Type B pancreatic cell (in vitro differentiated cells): ENCODE data around the gene OPN5. TPM values are rescaled to one million over a fixed set of nuclear protein-coding genes. Genes with fewer than 3 reads are reported as not detected.

Experiments
- DNase-seq: peaks from one replicate; pipeline ENCODE4 v3.0.0; 2021; ENCODE audit warnings: mixed read lengths; ENCODE audit not compliant: unreplicated experiment; ENCODE audit errors: extremely low spot score
- H3K27ac Mint-ChIP-seq: 2 replicates; pipeline ENCODE4 v1.8.0; 2021; ENCODE audit warnings: mild to moderate bottlenecking, mixed read lengths
- H3K27me3 Mint-ChIP-seq: 2 replicates; pipeline ENCODE4 v1.8.0; 2021; ENCODE audit warnings: mixed read lengths
- H3K36me3 Mint-ChIP-seq: 2 replicates; pipeline ENCODE4 v1.8.0; 2021; ENCODE audit warnings: mixed read lengths
- H3K4me1 Mint-ChIP-seq: one replicate; pipeline ENCODE4 v1.8.0; 2021; ENCODE audit warnings: mixed read lengths; ENCODE audit not compliant: unreplicated experiment
- H3K4me3 Mint-ChIP-seq: 2 replicates; pipeline ENCODE4 v1.8.0; 2021; ENCODE audit warnings: mild to moderate bottlenecking, mixed read lengths
- H3K9me3 Mint-ChIP-seq: 2 replicates; pipeline ENCODE4 v1.8.0; 2021; ENCODE audit warnings: mixed read lengths
- CTCF ChIP-seq: fragments of 200-600 bp; sonication (generic); conservative IDR thresholded peaks from 2 replicates; pipeline ENCODE4 v1.5.0; 2021; ENCODE audit warnings: antibody characterized with exemption, mild to moderate bottlenecking
- total RNA-seq: library from RNA; stranded (reverse); gene quantifications from 2 replicates; pipeline ENCODE4 v1.2.1, GENCODE V29; 2021; ENCODE audit warnings: low replicate concordance

Gene OPN5
- total RNA-seq, 1 donor from 2014 or later = 4.6 TPM

DNA sequence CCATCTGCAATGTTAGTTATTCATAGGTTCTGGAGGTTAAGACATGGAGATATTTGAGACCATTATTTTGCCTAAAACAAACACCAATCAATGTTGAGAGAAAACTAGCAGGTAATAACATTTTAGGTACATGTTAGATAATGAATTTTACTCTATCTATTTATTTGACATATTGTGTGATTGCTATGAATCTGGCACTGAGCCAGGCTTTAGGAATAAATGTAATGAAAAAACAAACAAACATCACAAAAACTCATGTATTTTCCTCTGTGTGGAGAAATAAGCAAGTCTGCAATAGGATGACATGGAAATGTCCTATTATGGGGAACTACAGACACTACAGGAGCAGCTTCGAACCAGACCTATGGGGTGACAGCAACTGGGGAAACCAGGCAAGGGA is 57.8 kb downstream of the OPN5 start:
- Mint-ChIP-seq H3K27me3 (no peaks in the 10 kb centered on the region), H3K9me3 (no peaks in the 10 kb centered on the region), H3K27ac (no peak overlapping the region), H3K4me1 (no peaks in the 10 kb centered on the region), H3K36me3 (no peaks in the 10 kb centered on the region), H3K4me3 (no peak overlapping the region)
- no peak for DNase-seq
- TF ChIP-seq CTCF = no peak

DNA sequence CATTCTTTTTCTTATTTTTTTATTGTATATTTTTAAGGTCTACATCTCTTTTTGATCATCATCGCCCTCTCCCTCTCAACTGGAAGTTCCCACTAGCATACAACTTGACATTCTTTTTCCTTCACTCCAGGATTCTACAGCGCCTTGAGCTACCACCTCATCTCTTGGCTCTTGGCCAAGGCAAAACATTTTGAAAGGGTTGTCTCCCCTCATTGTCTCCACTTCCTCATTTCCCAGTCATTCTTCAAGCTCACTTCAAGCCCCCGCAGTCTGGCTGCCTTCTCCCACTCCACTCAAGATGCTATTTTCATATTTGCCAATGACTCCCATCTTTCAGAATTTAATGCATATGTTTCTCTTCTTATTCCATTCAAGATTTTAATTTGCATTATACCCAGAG is 63.0 kb downstream of the OPN5 start:
- no peak overlapping the region for H3K27ac Mint-ChIP-seq
- H3K27me3 Mint-ChIP-seq = peaks cover 3% of the 10 kb centered on the region
- no peak for DNase-seq
- H3K36me3 Mint-ChIP-seq = no peaks in the 10 kb centered on the region
- no peaks in the 10 kb centered on the region for H3K4me1 Mint-ChIP-seq
- H3K4me3 Mint-ChIP-seq = no peak overlapping the region
- no peaks in the 10 kb centered on the region for H3K9me3 Mint-ChIP-seq
- TF ChIP-seq CTCF = no peak

DNA sequence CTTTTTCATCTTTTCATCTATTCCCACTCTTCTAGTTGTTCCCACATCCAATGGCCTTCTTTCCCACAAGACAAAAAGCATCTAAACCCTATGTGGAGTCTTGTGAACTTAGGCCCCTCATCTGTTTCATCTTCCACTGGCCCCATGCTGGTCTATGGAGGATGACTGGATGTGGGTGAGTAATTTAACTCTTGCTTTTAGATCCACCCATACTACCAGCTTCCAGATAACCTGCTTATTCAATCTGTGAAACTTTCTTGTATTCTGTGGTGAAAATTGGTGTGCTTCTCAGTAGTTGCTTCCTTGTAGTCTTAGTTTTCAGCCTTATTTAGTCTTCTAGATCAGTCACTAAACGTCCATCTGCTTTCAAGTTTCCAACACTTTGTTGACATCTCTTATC is 64.9 kb downstream of the OPN5 start:
- no peaks in the 10 kb centered on the region for H3K9me3 Mint-ChIP-seq
- no peaks in the 10 kb centered on the region for H3K36me3 Mint-ChIP-seq
- H3K4me1 Mint-ChIP-seq = no peaks in the 10 kb centered on the region
- H3K27ac Mint-ChIP-seq = no peak overlapping the region
- peaks cover 3% of the 10 kb centered on the region for H3K27me3 Mint-ChIP-seq
- DNase-seq = no peak
- H3K4me3 Mint-ChIP-seq = no peak overlapping the region
- TF ChIP-seq CTCF = no peak

GRCh38 chr6:47851091-47851490 is 69.3 kb downstream of the OPN5 start:
- peaks cover 5% of the 10 kb centered on the region for H3K4me1 Mint-ChIP-seq
- no peak overlapping the region for H3K4me3 Mint-ChIP-seq
- TF ChIP-seq CTCF = no peak
- H3K9me3 Mint-ChIP-seq = no peaks in the 10 kb centered on the region
- peaks cover 5% of the 10 kb centered on the region for H3K27me3 Mint-ChIP-seq
- DNase-seq = no peak
- H3K36me3 Mint-ChIP-seq = no peaks in the 10 kb centered on the region
- H3K27ac Mint-ChIP-seq = no peak overlapping the region

- H3K27ac Mint-ChIP-seq = no peak overlapping the region
- H3K27me3 Mint-ChIP-seq = peaks cover 3% of the 10 kb centered on the region
- H3K9me3 Mint-ChIP-seq = no peaks in the 10 kb centered on the region
- no peaks in the 10 kb centered on the region for H3K36me3 Mint-ChIP-seq
- no peak overlapping the region for H3K4me3 Mint-ChIP-seq
- DNase-seq = no peak
- peaks cover 5% of the 10 kb centered on the region for H3K4me1 Mint-ChIP-seq
- no peak for TF ChIP-seq CTCF
Observed at GRCh38 chr6:47852727-47853126, 70.9 kb downstream of the OPN5 start.

- TF ChIP-seq CTCF = no peak
- Mint-ChIP-seq H3K4me3 (no peak overlapping the region), H3K9me3 (no peaks in the 10 kb centered on the region), H3K4me1 (peaks cover 5% of the 10 kb centered on the region), H3K36me3 (no peaks in the 10 kb centered on the region), H3K27me3 (peaks cover 3% of the 10 kb centered on the region), H3K27ac (no peak overlapping the region)
- DNase-seq = no peak
Observed at GRCh38 chr6:47853766-47854165, 71.9 kb downstream of the OPN5 start.
